Hepatocyte (in vitro differentiated cells): ENCODE results near the gene PLGRKT.

ENCODE experiments used
- CTCF ChIP-seq: fragments of 200-600 bp; sonication (generic); IDR thresholded peaks from 2 replicates; pipeline ENCODE4 v1.5.1; 2016; ENCODE audit warnings: antibody characterized with exemption, mild to moderate bottlenecking; ENCODE audit not compliant: poor library complexity
- EZH2 ChIP-seq: fragments of 200-600 bp; sonication (generic); IDR thresholded peaks from 2 replicates; pipeline ENCODE4 v1.6.1; 2016; ENCODE audit warnings: antibody characterized with exemption, mild to moderate bottlenecking, borderline replicate concordance
- EZH2phosphoT487 ChIP-seq: fragments of 200-600 bp; sonication (generic); IDR thresholded peaks from one replicate; pipeline ENCODE4 v1.6.1; 2018; ENCODE audit warnings: antibody characterized with exemption, mild to moderate bottlenecking, low read depth, moderate library complexity; ENCODE audit not compliant: unreplicated experiment, severe bottlenecking

- TF ChIP-seq CTCF (no peak), EZH2 (no peak), EZH2phosphoT487 (no peak)
Measured at GRCh38 chr9:5419987-5420386, 17.7 kb downstream of the PLGRKT start.
